Osteocyte (in vitro differentiated cells): Measurements from ENCODE around the gene EIPR1. TPM values are rescaled to one million over a fixed set of nuclear protein-coding genes. Genes with fewer than 3 reads are reported as not detected.

Experiments used
- DNase-seq: peaks from one replicate; pipeline ENCODE4 v3.0.0; 2021; ENCODE audit warnings: mixed read lengths; ENCODE audit not compliant: unreplicated experiment; ENCODE audit errors: extremely low spot score
- H3K27ac Mint-ChIP-seq: one replicate; pipeline ENCODE4 v1.8.0; 2021; ENCODE audit warnings: mild to moderate bottlenecking, mixed read lengths; ENCODE audit not compliant: unreplicated experiment
- H3K27me3 Mint-ChIP-seq: one replicate; pipeline ENCODE4 v1.8.0; 2021; ENCODE audit warnings: mixed read lengths; ENCODE audit not compliant: unreplicated experiment
- H3K36me3 Mint-ChIP-seq: one replicate; pipeline ENCODE4 v1.8.0; 2021; ENCODE audit warnings: mixed read lengths; ENCODE audit not compliant: unreplicated experiment
- H3K4me1 Mint-ChIP-seq: one replicate; pipeline ENCODE4 v1.8.0; 2021; ENCODE audit warnings: mixed read lengths; ENCODE audit not compliant: unreplicated experiment
- H3K4me3 Mint-ChIP-seq: one replicate; pipeline ENCODE4 v1.8.0; 2021; ENCODE audit warnings: mild to moderate bottlenecking, moderate library complexity, mixed read lengths; ENCODE audit not compliant: unreplicated experiment
- H3K9me3 Mint-ChIP-seq: one replicate; pipeline ENCODE4 v1.8.0; 2021; ENCODE audit warnings: mixed read lengths; ENCODE audit not compliant: unreplicated experiment
- CTCF ChIP-seq: fragments of 200-600 bp; sonication (generic); IDR thresholded peaks from 2 replicates; pipeline ENCODE4 v1.5.0; 2021; ENCODE audit warnings: antibody characterized with exemption, mild to moderate bottlenecking, moderate library complexity
- total RNA-seq: library from RNA; stranded (reverse); gene quantifications from 2 replicates; pipeline ENCODE4 v1.2.1, GENCODE V29; 2021

EIPR1 gene
- total RNA-seq, 1 donor from 2014 or later, result 19.9 TPM

DNA sequence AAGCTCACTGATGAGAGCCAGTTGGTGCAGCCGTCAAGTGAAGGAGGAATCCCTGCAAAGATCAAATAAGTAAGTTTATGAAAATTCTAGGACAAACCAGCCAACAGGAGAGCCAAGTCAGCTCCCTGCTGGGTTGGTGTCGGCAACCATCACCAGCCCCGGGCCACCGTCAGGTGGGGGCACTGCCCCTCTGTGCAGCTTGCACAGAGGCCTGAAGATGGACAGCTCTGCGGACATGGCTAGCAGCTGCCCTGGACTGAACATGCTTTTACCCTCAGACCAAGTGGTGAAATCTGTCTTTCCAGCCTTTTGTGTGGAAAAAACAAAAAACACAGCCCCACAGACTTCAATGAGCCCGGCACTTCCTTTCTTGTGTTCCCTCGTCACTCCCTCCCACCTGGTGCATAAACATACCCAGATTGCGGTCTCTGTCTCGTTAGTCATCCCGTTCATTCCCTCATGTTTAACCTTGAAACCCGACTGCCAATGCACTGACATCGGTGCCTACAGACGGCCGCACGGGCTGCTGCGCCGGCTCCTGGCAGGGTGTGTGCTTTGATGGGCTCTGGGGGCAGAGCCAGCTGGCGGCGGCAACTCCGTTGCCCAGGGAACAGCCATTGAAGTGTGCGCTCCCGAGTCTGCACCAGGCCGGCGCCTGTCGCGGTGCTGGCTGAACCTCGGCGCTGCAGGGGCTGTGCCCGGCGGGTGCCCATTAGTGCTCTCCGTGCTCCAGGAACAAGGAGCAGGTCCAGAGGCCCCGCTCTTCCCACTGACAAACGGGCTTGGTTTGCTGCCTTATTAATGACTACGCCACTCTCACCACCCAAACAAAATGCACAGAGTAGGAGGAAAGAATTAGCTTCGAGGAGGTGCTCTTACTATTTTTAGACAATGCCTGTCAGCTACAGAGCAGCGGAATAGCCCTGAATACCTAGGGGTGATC lies 95.3 kb downstream of the EIPR1 start:
- Mint-ChIP-seq H3K27me3 (no peaks in the 10 kb centered on the region), H3K27ac (no peak overlapping the region), H3K9me3 (no peaks in the 10 kb centered on the region), H3K4me3 (no peak overlapping the region), H3K36me3 (peaks cover 3% of the 10 kb centered on the region), H3K4me1 (no peaks in the 10 kb centered on the region)
- no peak for TF ChIP-seq CTCF
- peak; percentile 57 for DNase-seq

- no peak overlapping the region for H3K4me3 Mint-ChIP-seq
- H3K9me3 Mint-ChIP-seq, result no peaks in the 10 kb centered on the region
- no peaks in the 10 kb centered on the region for H3K4me1 Mint-ChIP-seq
- TF ChIP-seq CTCF, result no peak
- no peak overlapping the region for H3K27ac Mint-ChIP-seq
- no peaks in the 10 kb centered on the region for H3K36me3 Mint-ChIP-seq
- no peak for DNase-seq
- no peaks in the 10 kb centered on the region for H3K27me3 Mint-ChIP-seq
Observed at GRCh38 chr2:3280683-3281520, 96.7 kb downstream of the EIPR1 start.

DNA sequence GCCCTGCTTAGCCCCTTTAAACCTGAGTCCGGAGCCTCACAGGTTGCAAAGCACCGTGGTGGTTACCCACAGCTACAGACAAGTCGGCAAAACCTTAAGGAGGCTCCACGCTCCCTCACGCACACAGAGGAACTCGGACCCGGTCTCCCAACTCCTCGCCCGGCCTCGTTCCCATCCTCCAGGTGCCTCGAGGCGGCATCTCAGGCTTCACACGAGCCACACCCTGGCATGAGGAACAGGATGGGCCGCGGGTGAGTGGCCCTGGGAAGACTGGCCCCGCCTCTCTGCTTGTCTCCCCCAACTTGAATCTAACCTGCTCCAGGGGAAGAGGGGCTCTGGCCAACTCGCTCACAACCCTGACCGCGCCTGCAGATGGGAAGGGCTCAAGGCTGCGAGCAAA lies 97.4 kb downstream of the EIPR1 start:
- Mint-ChIP-seq H3K4me3 (no peak overlapping the region), H3K27ac (no peak overlapping the region), H3K27me3 (no peaks in the 10 kb centered on the region), H3K36me3 (peaks cover 2% of the 10 kb centered on the region), H3K9me3 (peaks cover 6% of the 10 kb centered on the region), H3K4me1 (no peaks in the 10 kb centered on the region)
- DNase-seq, result no peak
- no peak for TF ChIP-seq CTCF

- Mint-ChIP-seq H3K9me3 (peaks cover 14% of the 10 kb centered on the region), H3K27ac (no peak overlapping the region), H3K36me3 (peaks cover 9% of the 10 kb centered on the region), H3K27me3 (no peaks in the 10 kb centered on the region), H3K4me1 (no peaks in the 10 kb centered on the region), H3K4me3 (no peak overlapping the region)
- peak; percentile 57 for DNase-seq
- TF ChIP-seq CTCF, result no peak
Observed at GRCh38 chr2:3279236-3279960, 98.2 kb downstream of the EIPR1 start.
